Measurements from ENCODE around the gene KIF26A. TPM values are rescaled to one million over a fixed set of nuclear protein-coding genes. Genes with fewer than 3 reads are reported as not detected.

Gene KIF26A
- total RNA-seq, 4 donors from 2014 or later = 0.59 to 3.3 (median 1.5) TPM

DNA sequence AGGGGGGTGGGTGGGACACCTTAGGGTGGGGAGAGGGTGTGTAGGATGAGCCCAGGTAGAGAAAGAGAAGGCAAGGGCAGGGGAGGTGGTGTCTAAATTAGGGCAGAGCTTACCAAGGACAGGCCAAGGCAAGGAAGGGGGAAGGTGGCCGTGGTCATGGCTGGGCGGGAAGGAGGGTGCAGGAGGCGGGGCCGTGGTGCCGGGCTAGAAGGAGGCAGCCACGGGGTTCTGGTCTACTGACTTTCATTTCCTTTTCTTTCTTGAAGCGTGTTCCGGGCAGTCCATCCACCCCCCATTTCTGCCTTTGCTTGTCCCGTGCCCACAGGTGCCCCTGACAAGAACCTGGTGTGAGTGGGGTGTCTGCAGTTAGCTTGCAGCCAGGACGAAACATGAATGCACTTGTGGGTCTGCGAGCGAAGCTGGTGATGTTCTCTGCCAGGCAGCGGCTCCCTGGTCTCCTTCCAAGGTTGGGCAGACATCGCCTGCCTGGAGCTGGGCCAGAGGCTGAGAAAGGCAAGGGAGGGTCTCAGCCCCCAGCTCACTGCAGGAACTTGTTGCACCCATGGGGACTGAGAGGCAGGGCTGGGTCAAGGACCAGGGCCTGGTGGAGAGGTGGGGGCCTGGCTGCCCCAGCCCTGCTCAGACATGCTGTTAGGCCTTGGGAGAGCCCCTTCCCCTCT lies 58.2 kb downstream of the KIF26A start:
- in situ Hi-C loops (cut with MboI; ENCODE audit: low sequenced_read_pairs in 4 of 4) = no loop called here
- Histone ChIP-seq H3K9me3 (no peaks in the 10 kb centered on the region), H3K27ac (no peak overlapping the region), H3K4me3 (no peak overlapping the region), H3K36me3 (no peaks in the 10 kb centered on the region), H3K4me1 (no peaks in the 10 kb centered on the region), H3K27me3 (no peaks in the 10 kb centered on the region)
- TF ChIP-seq POLR2A (IDR thresholded peaks at IDR 0.05) = no peak
- no peak for TF ChIP-seq CTCF (IDR thresholded peaks at IDR 0.05 in 4 of 5, conservative IDR thresholded peaks at IDR 0.05 in 1 of 5)
- DNase-seq (no peak), ATAC-seq (no peak)
- intact Hi-C loops (cut with DNase I; ENCODE audit: low total_unique reads) = no loop called here

- Histone ChIP-seq H3K9me3 (no peaks in the 10 kb centered on the region), H3K36me3 (no peaks in the 10 kb centered on the region), H3K27ac (no peak overlapping the region), H3K27me3 (peaks cover 0 to 5% (median under 1%) of the 10 kb centered on the region in 3 donors), H3K4me1 (no peaks in the 10 kb centered on the region), H3K4me3 (no peak overlapping the region)
- in situ Hi-C loops (cut with MboI; ENCODE audit: low sequenced_read_pairs in 4 of 4) = no loop called here
- no peak for DNase-seq
- intact Hi-C loops (cut with DNase I; ENCODE audit: low total_unique reads) = no loop called here
- no peak for ATAC-seq
- TF ChIP-seq POLR2A (IDR thresholded peaks at IDR 0.05) = no peak
- no peak for TF ChIP-seq CTCF (IDR thresholded peaks at IDR 0.05 in 4 of 5, conservative IDR thresholded peaks at IDR 0.05 in 1 of 5)
Observed at GRCh38 chr14:104197449-104198247, 59.3 kb downstream of the KIF26A start.

DNA sequence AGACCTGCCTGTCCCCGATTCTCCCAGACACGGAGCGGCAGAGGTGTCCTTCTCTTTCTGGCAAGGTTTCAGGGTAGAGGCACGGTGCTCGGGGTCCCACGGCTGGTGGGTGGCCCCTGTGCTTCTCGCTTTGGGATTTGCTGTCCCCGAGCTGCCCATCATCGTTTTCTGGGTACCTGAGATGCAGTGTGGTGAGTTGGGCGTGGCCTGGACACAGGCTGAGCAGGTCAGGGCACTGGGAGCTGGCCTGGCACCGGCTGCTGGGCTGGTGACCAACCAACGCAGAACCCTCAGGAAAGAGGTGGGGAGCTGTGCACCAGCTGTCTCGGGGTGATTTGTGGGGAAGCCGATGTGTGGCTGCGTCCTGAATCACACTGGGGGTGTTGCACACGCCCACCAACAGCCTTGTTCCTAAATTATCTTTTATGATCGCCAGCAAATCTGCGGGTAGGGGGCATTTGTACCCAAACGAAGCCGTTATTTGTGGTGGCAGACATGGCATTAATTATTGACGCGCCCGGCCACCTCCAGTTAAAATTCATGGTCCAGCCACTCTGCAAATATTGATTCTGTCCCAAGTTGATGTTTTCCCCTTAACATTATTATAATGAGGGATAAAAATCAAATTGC lies 61.0 kb downstream of the KIF26A start:
- Histone ChIP-seq H3K27me3 (peaks cover 0 to 5% (median 2%) of the 10 kb centered on the region in 3 donors), H3K9me3 (no peaks in the 10 kb centered on the region), H3K4me3 (no peak overlapping the region), H3K36me3 (no peaks in the 10 kb centered on the region), H3K4me1 (no peaks in the 10 kb centered on the region), H3K27ac (no peak overlapping the region)
- TF ChIP-seq POLR2A (IDR thresholded peaks at IDR 0.05) (no peak), CTCF (IDR thresholded peaks at IDR 0.05 in 4 of 5, conservative IDR thresholded peaks at IDR 0.05 in 1 of 5) (no peak)
- in situ Hi-C loops (cut with MboI; ENCODE audit: low sequenced_read_pairs in 4 of 4) (no loop called here), intact Hi-C loops (cut with DNase I; ENCODE audit: low total_unique reads) (no loop called here)
- ATAC-seq (no peak), DNase-seq (no peak)

GRCh38 chr14:104200106-104200505 lies 61.7 kb downstream of the KIF26A start:
- H3K36me3 ChIP-seq = no peaks in the 10 kb centered on the region
- in situ Hi-C loops (cut with MboI; ENCODE audit: low sequenced_read_pairs in 4 of 4) = no loop called here
- no peaks in the 10 kb centered on the region for H3K9me3 ChIP-seq
- no peak overlapping the region for H3K4me3 ChIP-seq
- TF ChIP-seq POLR2A (IDR thresholded peaks at IDR 0.05) (no peak), CTCF (IDR thresholded peaks at IDR 0.05 in 4 of 5, conservative IDR thresholded peaks at IDR 0.05 in 1 of 5) (no peak)
- no peaks in the 10 kb centered on the region for H3K4me1 ChIP-seq
- H3K27me3 ChIP-seq = peaks cover 0 to 5% (median 2%) of the 10 kb centered on the region in 3 donors
- ATAC-seq = no peak
- H3K27ac ChIP-seq = no peak overlapping the region
- intact Hi-C loops (cut with DNase I; ENCODE audit: low total_unique reads) = no loop called here
- no peak for DNase-seq
